Head of caudate nucleus (tissue), 42 donors: ENCODE data around the gene LAMC3.
A peak's percentile ranks its signal among the peaks of the same experiment; 100 is the strongest.

ENCODE experiments used
- DNase-seq, 42 donors: peaks; one replicate each; pipeline versions ENCODE4 v3.0.0 to v3.0.0-alpha.2; 2020 to 2021; ENCODE audit warnings: mixed read lengths in 7 of 42
- intact Hi-C: fragments of 100-400 bp; cut with DNase I; formaldehyde crosslinking; loops from one replicate; pipeline ENCODE4 v1.15.0; 2022

LAMC3 gene

DNA sequence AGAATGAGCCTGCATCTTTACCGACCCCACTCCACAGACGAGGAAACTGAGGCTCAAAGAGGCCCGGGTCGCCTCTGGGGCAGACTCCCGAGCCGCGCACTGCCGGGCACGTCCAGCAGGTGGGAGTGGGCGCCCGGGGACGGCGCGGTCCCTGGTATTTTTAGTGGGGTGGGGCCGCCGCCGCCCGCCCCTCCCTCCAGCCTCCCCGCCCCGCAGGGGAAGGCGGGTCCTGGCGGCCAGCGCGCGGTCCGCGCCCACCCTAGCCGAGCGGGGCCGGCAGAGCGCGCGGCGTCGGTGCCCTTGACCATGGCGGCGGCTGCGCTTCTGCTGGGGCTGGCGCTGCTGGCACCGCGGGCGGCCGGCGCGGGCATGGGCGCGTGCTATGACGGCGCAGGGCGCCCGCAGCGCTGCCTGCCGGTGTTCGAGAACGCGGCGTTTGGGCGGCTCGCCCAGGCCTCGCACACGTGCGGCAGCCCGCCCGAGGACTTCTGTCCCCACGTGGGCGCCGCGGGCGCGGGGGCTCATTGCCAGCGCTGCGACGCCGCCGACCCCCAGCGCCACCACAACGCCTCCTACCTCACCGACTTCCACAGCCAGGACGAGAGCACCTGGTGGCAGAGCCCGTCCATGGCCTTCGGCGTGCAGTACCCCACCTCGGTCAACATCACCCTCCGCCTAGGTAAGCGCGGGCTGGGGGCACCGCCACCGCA, at the start of gene LAMC3:
Gene LAMC3 (plus strand): TSS at position 266 of the 710 bp plus-strand sequence. CDS start 41 bp downstream, at position 307.
- peak in 1 of 42 donors; percentile 43 for DNase-seq
- intact Hi-C loops, result no loop called here

DNA sequence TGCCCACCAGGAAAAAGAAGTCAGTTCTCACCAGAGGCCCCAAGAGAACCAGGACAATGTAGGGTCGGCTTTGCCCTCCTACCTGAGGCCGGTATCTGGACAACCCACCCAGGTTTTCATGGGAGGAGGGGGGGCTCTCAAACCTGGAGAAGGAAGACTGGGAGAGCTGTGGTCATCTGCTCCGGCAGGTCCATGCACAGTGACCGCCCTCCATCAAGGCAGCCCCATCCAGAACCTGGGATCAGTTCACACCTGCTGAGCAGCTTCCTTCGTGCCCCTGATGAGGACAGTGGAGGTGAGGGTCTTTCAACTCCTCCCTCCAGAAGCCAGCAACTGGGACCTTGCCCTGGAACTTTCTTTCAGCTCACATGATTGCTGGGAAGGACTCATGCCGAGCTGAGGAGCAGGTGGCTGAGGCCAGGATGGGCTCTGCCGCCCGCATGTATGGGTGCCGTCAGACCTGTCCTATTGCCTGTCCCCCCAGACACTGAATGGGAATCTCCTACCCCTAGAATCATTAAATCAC, 49.1 kb upstream of the LAMC3 start:
- intact Hi-C loops, result no loop called here
- DNase-seq, result no peak

- intact Hi-C loops, result no loop called here
- DNase-seq, result no peak
These were observed 48.2 kb upstream of the LAMC3 start for GRCh38 chr9:130960522-130961378.

GRCh38 chr9:130961511-130962300, 47.3 kb upstream of the LAMC3 start:
- intact Hi-C loops, result no loop called here
- no peak for DNase-seq

- intact Hi-C loops, result no loop called here
- DNase-seq, result peak in 3 of 42 donors; percentile 10 to 28 (median 24)
These were observed 46.3 kb upstream of the LAMC3 start for GRCh38 chr9:130962418-130963316.

DNA sequence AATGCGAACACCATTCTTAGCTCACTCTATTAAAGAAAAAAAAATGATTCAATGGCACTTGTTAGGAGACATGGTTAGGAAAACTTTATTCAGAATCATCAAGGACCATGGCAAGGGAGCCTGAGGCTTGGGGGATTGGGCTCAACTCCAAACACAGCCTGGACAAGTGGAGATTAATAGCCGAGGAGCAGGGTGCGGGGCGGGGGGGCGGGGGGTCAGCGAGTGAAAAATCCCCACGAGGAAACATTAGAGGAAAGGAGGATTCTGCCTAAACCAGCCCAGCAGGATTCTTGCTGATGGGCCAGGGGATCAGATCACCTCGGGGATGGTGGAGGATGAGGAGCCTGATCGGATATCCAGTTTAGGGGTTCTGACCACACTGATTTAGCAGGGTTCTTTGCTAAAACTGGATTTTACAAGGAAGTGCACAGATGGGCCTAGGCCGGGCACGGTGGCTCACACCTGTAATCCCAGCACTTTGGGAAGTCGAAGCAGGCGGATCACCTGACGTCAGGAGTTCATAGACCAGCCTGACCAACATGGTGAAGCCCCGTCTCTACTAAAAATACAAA, 45.6 kb upstream of the LAMC3 start:
- intact Hi-C loops, result no loop called here
- no peak for DNase-seq

DNA sequence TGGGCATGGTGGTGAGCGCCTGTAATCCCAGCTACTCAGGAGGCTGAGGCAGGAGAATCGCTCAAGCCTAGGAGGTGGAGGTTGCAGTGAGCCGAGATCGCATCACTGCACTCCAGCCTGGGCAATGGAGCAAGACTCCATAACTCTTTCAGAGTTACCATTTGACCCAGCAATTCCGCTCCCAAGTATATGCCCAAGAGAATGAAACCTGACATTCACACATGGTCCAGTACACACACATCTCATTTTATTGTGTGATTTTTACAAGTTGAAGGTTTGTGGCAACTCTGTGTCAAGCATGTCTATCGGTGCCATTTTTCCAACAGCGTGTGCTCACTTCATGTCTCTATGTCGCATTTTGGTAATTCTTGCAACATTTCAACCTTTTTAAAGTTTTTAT, 45.1 kb upstream of the LAMC3 start:
- intact Hi-C loops, result no loop called here
- no peak for DNase-seq

DNA sequence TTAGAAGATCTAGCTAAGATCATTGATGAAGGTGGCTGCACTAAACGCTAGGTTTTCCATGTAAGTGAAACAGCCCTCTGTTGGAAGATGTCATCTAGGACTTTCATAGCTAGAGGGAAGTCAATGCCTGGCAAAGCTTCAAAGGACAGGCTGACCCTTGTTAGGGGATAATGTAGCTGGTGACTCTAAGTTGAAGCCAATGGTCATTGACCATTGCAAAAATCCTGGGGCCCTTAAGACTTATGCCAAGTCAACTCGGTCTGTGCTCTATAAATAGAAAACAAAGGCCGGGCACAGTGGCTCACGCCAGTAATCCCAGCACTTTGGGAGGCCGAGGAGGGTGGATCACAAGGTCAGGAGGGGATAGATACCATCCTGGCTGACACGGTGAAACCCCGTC, 43.3 kb upstream of the LAMC3 start:
- intact Hi-C loops, result no loop called here
- no peak for DNase-seq

DNA sequence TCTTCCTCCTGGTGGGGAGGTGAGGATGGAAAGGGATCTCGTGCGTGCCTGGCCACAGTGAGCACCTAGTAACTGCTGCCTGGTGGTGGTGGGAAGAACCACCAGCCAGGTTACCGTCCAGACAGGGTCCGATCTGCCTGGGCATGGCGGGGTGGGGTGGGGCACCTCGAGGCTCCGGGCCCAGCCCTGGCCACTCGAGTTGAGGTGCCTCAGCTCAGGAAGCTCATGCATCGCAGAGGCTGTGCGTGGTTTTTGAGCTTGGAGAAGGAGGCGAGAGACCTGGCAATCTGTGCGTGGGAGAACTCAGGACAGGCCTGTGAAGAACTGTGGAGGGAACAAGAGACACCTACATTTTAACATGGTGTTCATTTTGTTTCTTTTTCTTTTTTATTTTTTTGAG, 38.9 kb upstream of the LAMC3 start:
- no peak for DNase-seq
- intact Hi-C loops, result no loop called here

GRCh38 chr9:130970855-130971254, 38.1 kb upstream of the LAMC3 start:
- DNase-seq, result no peak
- intact Hi-C loops, result no loop called here

GRCh38 chr9:130971294-130971849, 37.6 kb upstream of the LAMC3 start:
- intact Hi-C loops, result no loop called here
- DNase-seq, result no peak

DNA sequence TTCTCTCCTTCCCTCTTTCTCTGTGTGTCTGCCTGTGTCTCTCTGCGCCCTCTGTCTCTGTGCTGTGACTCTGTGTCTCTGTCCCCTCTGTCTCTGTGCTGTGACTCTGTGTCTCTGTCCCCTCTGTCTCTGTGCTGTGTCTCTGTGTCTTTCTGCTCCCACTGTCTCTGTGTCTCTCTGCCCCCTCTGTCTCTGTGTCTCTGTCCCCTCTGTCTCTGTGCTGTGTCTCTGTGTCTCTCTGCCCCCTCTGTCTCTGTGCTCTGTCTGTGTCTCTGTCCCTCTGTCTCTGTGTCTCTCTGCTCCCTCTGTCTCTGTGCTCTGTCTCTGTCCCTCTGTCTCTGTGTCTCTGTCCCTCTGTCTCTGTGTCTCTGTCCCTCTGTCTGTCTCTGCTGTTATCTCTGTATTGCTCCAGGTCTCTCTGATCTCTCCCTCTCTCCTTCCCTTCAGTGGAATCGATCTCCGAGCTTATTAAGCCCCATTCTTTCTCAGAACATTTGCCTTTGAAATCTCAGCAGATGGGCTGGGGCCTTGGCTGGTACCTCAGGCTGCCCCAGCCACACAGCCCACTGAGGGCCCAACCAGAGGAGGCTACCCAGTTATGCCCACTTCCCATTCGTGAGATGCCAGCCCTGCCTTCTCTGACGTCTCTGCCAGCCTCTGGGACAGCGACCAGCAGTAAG, 36.6 kb upstream of the LAMC3 start:
- DNase-seq, result no peak
- intact Hi-C loops, result no loop called here

DNA sequence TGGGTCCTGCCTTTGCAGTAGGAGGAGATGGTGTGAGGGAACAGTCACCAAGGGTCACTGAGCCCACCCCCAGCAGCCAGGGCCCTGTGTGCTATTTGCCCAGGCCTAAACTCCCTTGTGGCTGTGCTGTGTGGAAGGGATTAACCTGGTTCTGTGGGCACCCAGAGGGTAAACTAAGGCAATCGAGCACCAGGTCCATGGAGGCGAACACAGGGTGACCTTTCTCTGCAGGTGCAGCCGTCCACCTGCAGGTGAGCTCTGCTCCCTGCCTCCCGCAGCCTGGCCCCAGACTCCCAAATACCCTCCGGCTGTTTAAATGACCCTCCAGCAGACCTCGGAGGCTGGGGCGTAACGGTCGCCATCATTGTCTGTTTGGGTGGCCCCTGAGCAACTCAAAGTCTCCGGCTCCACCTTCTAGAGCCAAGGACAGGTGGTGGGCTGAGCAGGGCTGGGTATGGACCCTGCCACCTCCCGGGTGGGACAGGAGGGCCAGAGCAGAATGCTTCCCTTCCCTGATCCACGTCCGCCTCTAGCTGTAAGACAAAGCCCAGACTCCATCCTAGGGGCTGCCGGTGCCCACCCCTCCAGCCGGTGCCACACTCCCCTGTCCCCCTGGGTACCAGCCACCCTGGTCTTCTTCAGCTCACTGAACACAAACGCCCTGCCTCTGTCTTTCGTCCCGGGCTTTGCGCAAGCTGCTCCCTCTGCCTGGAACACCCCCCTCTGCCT, 35.9 kb upstream of the LAMC3 start:
- intact Hi-C loops, result no loop called here
- no peak for DNase-seq

DNA sequence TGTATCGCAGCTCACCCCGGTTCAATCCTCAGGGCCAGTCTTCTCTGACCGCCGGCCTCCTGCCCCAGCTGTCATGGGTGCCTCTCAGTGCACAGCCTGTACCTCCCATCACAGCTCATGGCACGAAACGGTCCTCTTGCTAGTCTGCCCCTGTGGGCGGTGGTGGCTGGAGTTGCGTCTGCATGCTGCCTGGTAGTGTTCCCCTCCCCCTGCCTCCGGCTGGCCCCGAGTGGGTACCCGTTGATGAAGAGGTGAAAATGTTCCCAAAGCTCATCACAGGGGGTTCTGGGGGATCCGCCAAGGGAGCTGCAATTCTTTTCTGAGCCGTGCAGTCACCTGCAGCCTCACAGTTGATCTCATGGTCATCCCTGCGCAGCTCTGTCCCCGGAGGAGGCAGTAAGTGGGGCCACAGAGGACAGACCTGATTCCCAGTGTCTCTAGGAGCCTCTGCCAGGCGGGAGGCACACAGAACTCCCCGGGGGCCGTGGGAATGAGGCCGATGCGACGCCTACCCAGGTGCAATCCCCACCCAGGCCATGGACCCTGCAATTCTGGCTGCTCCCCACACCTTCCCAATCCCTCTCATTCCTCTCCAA, 35.2 kb upstream of the LAMC3 start:
- no peak for DNase-seq
- intact Hi-C loops, result no loop called here

DNA sequence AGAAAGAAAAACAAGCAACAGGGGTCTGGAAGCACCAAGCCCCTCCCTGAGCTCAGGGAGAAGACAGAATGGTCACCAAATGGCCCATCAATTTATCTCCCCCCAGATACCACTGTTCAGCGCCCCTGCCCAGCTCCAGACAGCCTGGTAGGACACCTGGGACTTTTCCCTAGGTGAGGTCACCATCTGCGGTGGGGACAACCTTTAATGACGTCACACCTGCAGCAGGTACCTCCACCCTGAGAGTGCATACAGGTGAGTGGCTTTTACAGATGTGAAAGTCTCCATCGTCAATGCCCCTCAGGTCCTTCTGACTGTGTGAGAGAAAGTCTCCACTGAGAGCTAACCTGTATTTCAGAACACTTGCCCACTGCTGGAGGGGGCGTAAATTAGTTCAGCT, 34.3 kb upstream of the LAMC3 start:
- intact Hi-C loops, result no loop called here
- no peak for DNase-seq

DNA sequence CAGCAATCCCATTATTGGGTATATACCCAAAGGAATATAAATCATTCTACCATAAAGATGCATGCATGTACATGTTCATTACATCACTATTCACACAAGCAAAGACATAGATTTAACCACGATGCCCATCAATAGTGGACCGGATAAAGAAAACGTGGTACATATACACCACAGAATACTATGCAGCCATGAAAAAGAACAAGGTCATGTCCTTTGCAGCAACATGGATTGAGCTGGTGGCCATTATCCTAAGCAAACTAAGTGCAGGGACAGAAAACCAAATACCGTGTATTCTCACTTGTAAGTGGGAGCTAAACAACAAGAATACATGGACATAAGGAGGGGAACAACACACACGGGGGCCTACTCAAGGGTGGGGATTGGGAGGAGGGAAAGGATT, 33.8 kb upstream of the LAMC3 start:
- DNase-seq, result no peak
- intact Hi-C loops, result no loop called here
